ENCODE measurements around the gene ARHGEF10L.

ARHGEF10L gene

GRCh38 chr1:17729248-17729647 lies 189.8 kb downstream of the ARHGEF10L start:
- Histone ChIP-seq H3K27ac (no peak overlapping the region), H3K27me3 (replicated peaks) (no peaks in the 10 kb centered on the region), H3K4me3 (ENCODE audit: low read depth, low read length) (no peak overlapping the region), H3K36me3 (replicated peaks) (no peaks in the 10 kb centered on the region)
- in situ Hi-C loops (cut with HindIII; ENCODE audit: low pct_ligation_motif_present, low sequenced_read_pairs): no loop called here
- no peak for DNase-seq
- TF ChIP-seq, protein P1, sequence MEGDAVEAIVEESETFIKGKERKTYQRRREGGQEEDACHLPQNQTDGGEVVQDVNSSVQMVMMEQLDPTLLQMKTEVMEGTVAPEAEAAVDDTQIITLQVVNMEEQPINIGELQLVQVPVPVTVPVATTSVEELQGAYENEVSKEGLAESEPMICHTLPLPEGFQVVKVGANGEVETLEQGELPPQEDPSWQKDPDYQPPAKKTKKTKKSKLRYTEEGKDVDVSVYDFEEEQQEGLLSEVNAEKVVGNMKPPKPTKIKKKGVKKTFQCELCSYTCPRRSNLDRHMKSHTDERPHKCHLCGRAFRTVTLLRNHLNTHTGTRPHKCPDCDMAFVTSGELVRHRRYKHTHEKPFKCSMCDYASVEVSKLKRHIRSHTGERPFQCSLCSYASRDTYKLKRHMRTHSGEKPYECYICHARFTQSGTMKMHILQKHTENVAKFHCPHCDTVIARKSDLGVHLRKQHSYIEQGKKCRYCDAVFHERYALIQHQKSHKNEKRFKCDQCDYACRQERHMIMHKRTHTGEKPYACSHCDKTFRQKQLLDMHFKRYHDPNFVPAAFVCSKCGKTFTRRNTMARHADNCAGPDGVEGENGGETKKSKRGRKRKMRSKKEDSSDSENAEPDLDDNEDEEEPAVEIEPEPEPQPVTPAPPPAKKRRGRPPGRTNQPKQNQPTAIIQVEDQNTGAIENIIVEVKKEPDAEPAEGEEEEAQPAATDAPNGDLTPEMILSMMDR (IDR thresholded peaks at IDR 0.05; ENCODE audit: low read depth, low read length, missing control alignments): no peak

DNA sequence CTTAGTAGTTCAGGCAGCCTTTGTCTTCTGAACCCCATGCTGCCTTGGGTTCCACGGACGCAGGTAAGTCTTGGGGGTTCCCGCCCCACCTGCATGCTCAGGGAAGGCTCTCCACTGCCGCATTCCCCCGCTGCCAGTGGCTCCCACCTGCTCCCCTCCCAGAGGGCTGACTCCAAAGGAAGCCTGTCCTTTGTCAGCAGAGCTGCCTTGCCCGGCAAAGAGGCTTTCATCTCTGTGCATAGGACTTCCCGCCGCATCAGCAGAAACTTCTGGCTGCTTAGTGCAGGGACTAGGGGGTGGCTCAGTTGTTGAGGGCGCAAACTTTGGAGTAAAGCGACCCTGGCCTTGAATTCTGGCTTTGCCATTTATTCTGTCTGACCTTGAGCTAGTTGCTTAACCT lies 190.4 kb downstream of the ARHGEF10L start:
- DNase-seq: no peak
- TF ChIP-seq, protein P1 (IDR thresholded peaks at IDR 0.05; ENCODE audit: low read depth, low read length, missing control alignments): no peak
- no peaks in the 10 kb centered on the region for H3K27me3 ChIP-seq (replicated peaks)
- H3K36me3 ChIP-seq (replicated peaks): no peaks in the 10 kb centered on the region
- H3K27ac ChIP-seq: no peak overlapping the region
- no peak overlapping the region for H3K4me3 ChIP-seq (ENCODE audit: low read depth, low read length)
- in situ Hi-C loops (cut with HindIII; ENCODE audit: low pct_ligation_motif_present, low sequenced_read_pairs): no loop called here

DNA sequence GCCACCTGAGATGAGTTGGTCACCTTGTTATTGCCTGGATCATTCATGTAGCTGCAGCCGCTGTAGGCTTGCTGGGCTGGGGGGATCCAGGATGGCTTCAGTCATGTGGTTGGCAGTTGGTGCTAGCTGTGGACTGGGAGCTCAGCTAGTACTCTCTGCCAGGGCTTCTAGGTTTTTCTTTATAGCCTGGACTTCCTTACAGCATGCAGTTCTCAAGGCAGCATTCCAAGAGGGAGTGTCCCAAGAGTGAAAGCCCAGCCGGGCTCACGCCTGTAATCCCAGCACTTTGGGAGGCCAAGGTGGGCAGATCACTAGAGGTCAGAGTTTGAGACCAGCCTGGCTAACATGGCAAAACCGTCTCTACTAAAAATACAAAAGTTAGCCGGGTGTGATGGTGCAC lies 192.0 kb downstream of the ARHGEF10L start:
- Histone ChIP-seq H3K36me3 (replicated peaks) (no peaks in the 10 kb centered on the region), H3K27ac (no peak overlapping the region), H3K27me3 (replicated peaks) (no peaks in the 10 kb centered on the region), H3K4me3 (ENCODE audit: low read depth, low read length) (no peak overlapping the region)
- TF ChIP-seq, protein P1 (IDR thresholded peaks at IDR 0.05; ENCODE audit: low read depth, low read length, missing control alignments): no peak
- no peak for DNase-seq
- in situ Hi-C loops (cut with HindIII; ENCODE audit: low pct_ligation_motif_present, low sequenced_read_pairs): no loop called here

DNA sequence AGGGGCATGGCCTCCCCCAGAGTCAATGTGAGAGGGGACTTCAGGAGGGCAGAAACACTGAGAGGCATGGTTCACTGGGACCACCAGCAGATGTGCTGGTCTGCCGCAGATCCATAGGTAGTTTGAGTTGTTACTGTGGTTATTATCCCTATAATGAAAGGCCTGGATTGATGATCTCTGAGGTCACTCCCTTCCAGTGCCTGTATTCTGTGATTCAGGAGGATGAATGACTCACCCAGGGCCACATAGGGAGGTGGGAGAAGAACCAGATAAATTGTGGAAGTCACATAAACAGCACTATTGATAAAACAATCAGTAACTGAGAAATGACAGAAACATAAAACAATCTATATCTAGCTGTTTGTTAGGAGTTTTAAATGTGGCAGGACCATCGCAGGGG lies 193.0 kb downstream of the ARHGEF10L start:
- no peak overlapping the region for H3K4me3 ChIP-seq (ENCODE audit: low read depth, low read length)
- peak; percentile 24 for DNase-seq
- TF ChIP-seq, protein P1 (IDR thresholded peaks at IDR 0.05; ENCODE audit: low read depth, low read length, missing control alignments): no peak
- H3K27me3 ChIP-seq (replicated peaks): no peaks in the 10 kb centered on the region
- H3K27ac ChIP-seq: no peak overlapping the region
- no peaks in the 10 kb centered on the region for H3K36me3 ChIP-seq (replicated peaks)
- in situ Hi-C loops (cut with HindIII; ENCODE audit: low pct_ligation_motif_present, low sequenced_read_pairs): no loop called here

- no peak overlapping the region for H3K27ac ChIP-seq
- H3K4me3 ChIP-seq (ENCODE audit: low read depth, low read length): no peak overlapping the region
- H3K27me3 ChIP-seq (replicated peaks): no peaks in the 10 kb centered on the region
- H3K36me3 ChIP-seq (replicated peaks): no peaks in the 10 kb centered on the region
- no peak for DNase-seq
- in situ Hi-C loops (cut with HindIII; ENCODE audit: low pct_ligation_motif_present, low sequenced_read_pairs): no loop called here
- TF ChIP-seq, protein P1 (IDR thresholded peaks at IDR 0.05; ENCODE audit: low read depth, low read length, missing control alignments): no peak
Measured at GRCh38 chr1:17733661-17734060, 194.2 kb downstream of the ARHGEF10L start.

DNA sequence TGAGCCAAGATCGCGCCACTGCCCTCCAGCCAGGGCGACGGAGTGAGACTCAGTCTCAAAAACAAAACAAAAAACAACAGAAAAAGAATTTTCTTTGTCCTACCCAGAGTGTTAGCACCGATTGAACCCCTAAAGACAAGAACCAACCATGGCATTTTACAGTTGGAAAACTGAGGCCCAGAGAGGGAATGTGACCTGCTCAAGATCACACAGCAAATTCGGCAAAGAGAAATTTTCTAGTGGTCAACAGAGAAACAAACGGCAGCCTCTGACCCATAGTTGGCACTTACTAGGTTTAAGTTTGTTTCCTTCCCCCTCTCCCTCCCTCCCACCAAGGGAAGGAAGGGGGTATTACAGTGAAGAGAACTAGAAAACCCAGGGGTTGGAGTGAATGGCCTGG lies 195.1 kb downstream of the ARHGEF10L start:
- no peaks in the 10 kb centered on the region for H3K27me3 ChIP-seq (replicated peaks)
- no peak for DNase-seq
- TF ChIP-seq, protein P1 (IDR thresholded peaks at IDR 0.05; ENCODE audit: low read depth, low read length, missing control alignments): no peak
- in situ Hi-C loops (cut with HindIII; ENCODE audit: low pct_ligation_motif_present, low sequenced_read_pairs): no loop called here
- H3K27ac ChIP-seq: no peak overlapping the region
- H3K4me3 ChIP-seq (ENCODE audit: low read depth, low read length): no peak overlapping the region
- no peaks in the 10 kb centered on the region for H3K36me3 ChIP-seq (replicated peaks)
